Mesodermal cell (in vitro differentiated cells): ENCODE results near the gene OR10P1.

Experiments
- H3K27ac ChIP-seq: 2 replicates; pipeline ENCODE4 v1.7.0; 2013; ENCODE audit warnings: mild to moderate bottlenecking, low read depth, low read length, moderate library complexity; ENCODE audit not compliant: severe bottlenecking
- H3K36me3 ChIP-seq: 2 replicates; pipeline ENCODE4 v1.7.1; 2013; ENCODE audit warnings: mild to moderate bottlenecking, low read length, moderate library complexity; ENCODE audit not compliant: control insufficient read depth, insufficient read depth
- H3K4me1 ChIP-seq: one replicate; pipeline ENCODE4 v1.7.1; 2013; ENCODE audit warnings: mild to moderate bottlenecking, low read length; ENCODE audit not compliant: insufficient read depth, control insufficient read depth, poor library complexity, severe bottlenecking
- H3K4me3 ChIP-seq: 2 replicates; pipeline ENCODE4 v1.7.0; 2013; ENCODE audit warnings: low read length, control low read depth, mild to moderate bottlenecking; ENCODE audit not compliant: insufficient read depth, poor library complexity, severe bottlenecking; ENCODE audit errors: extremely low read depth
- H3K9me3 ChIP-seq: 2 replicates; pipeline ENCODE4 v1.7.1; 2013; ENCODE audit warnings: mild to moderate bottlenecking, low read length, moderate library complexity; ENCODE audit not compliant: control insufficient read depth
- WGBS, 2 experiments: methylation state at CpG; one replicate each; pipeline ENCODE4 v1.1.5; 2013; ENCODE audit warnings: missing lambda C conversion rate in 2 of 2; ENCODE audit not compliant: insufficient coverage in 2 of 2; 5-methylcytosine and 5-hydroxymethylcytosine counted together

Gene OR10P1

GRCh38 chr12:55651299-55651683 lies 14.6 kb downstream of the OR10P1 start:
- Histone ChIP-seq H3K9me3 (no peaks in the 10 kb centered on the region), H3K4me3 (no peak overlapping the region), H3K27ac (no peak overlapping the region), H3K36me3 (no peaks in the 10 kb centered on the region), H3K4me1 (no peaks in the 10 kb centered on the region)
- WGBS, 2 experiments = 74 to 75% methylated on average over 4 to 5 of the region's 5 CpGs

GRCh38 chr12:55652352-55652751 lies 15.7 kb downstream of the OR10P1 start:
- Histone ChIP-seq H3K36me3 (no peaks in the 10 kb centered on the region), H3K4me1 (no peaks in the 10 kb centered on the region), H3K27ac (no peak overlapping the region), H3K9me3 (no peaks in the 10 kb centered on the region), H3K4me3 (no peak overlapping the region)
- WGBS, 2 experiments = no CpG with 5 or more reads among the region's 3 CpGs

- no CpG with 5 or more reads among the region's 3 CpGs for WGBS, 2 experiments
- no peak overlapping the region for H3K27ac ChIP-seq
- H3K4me1 ChIP-seq = no peaks in the 10 kb centered on the region
- H3K36me3 ChIP-seq = no peaks in the 10 kb centered on the region
- H3K4me3 ChIP-seq = no peak overlapping the region
- no peaks in the 10 kb centered on the region for H3K9me3 ChIP-seq
Observed at GRCh38 chr12:55653031-55653430, 16.3 kb downstream of the OR10P1 start.

- no peak overlapping the region for H3K4me3 ChIP-seq
- H3K27ac ChIP-seq = no peak overlapping the region
- 95% methylated on average over 13 to 16 of the region's 17 CpGs for WGBS, 2 experiments
- H3K9me3 ChIP-seq = no peaks in the 10 kb centered on the region
- no peaks in the 10 kb centered on the region for H3K4me1 ChIP-seq
- no peaks in the 10 kb centered on the region for H3K36me3 ChIP-seq
Observed at GRCh38 chr12:55654511-55655214, 18.0 kb downstream of the OR10P1 start.

- Histone ChIP-seq H3K9me3 (no peaks in the 10 kb centered on the region), H3K4me1 (no peaks in the 10 kb centered on the region), H3K4me3 (no peak overlapping the region), H3K27ac (no peak overlapping the region), H3K36me3 (no peaks in the 10 kb centered on the region)
- WGBS, 2 experiments = 78 to 83% methylated on average over 3 of the region's 4 CpGs
Observed at GRCh38 chr12:55657212-55657611, 20.5 kb downstream of the OR10P1 start.

- no peak overlapping the region for H3K27ac ChIP-seq
- H3K36me3 ChIP-seq = no peaks in the 10 kb centered on the region
- WGBS, 2 experiments = 84 to 90% methylated on average over 6 of the region's 6 CpGs
- H3K4me3 ChIP-seq = no peak overlapping the region
- H3K9me3 ChIP-seq = no peaks in the 10 kb centered on the region
- H3K4me1 ChIP-seq = no peaks in the 10 kb centered on the region
Observed at GRCh38 chr12:55658212-55658611, 21.5 kb downstream of the OR10P1 start.

GRCh38 chr12:55658635-55659391 lies 22.1 kb downstream of the OR10P1 start:
- WGBS, 2 experiments = 90 to 100% methylated on average over 2 of the region's 3 CpGs
- Histone ChIP-seq H3K27ac (no peak overlapping the region), H3K4me3 (no peak overlapping the region), H3K36me3 (no peaks in the 10 kb centered on the region), H3K9me3 (no peaks in the 10 kb centered on the region), H3K4me1 (no peaks in the 10 kb centered on the region)

- H3K4me3 ChIP-seq = no peak overlapping the region
- WGBS, 2 experiments = 81 to 87% methylated on average over 8 to 9 of the region's 9 CpGs
- H3K36me3 ChIP-seq = no peaks in the 10 kb centered on the region
- H3K9me3 ChIP-seq = no peaks in the 10 kb centered on the region
- H3K4me1 ChIP-seq = no peaks in the 10 kb centered on the region
- H3K27ac ChIP-seq = no peak overlapping the region
Observed at GRCh38 chr12:55659486-55660385, 23.0 kb downstream of the OR10P1 start.

- Histone ChIP-seq H3K4me3 (no peak overlapping the region), H3K27ac (no peak overlapping the region), H3K9me3 (no peaks in the 10 kb centered on the region), H3K36me3 (no peaks in the 10 kb centered on the region), H3K4me1 (no peaks in the 10 kb centered on the region)
- no CpG with 5 or more reads among the region's 1 CpG for WGBS, 2 experiments
Observed at GRCh38 chr12:55663391-55663790, 26.7 kb downstream of the OR10P1 start.

- Histone ChIP-seq H3K36me3 (no peaks in the 10 kb centered on the region), H3K4me1 (no peaks in the 10 kb centered on the region), H3K27ac (no peak overlapping the region), H3K9me3 (no peaks in the 10 kb centered on the region), H3K4me3 (no peak overlapping the region)
- WGBS, 2 experiments = 95 to 100% methylated on average over 3 to 7 of the region's 10 CpGs
Observed at GRCh38 chr12:55664826-55665225, 28.1 kb downstream of the OR10P1 start.
